Osteoblast (primary cell): ENCODE measurements around the gene OR2T27. TPM values are rescaled to one million over a fixed set of nuclear protein-coding genes. Genes with fewer than 3 reads are reported as not detected.
"Not testable (repeated sequence)": the region's sequence is repeated elsewhere in the genome, so short reads cannot be mapped to it uniquely, and the experiment has no call there.

Experiments
- DNase-seq: peaks from one replicate; pipeline ENCODE4 v3.0.0; 2011; ENCODE audit warnings: low spot score, mixed read lengths; ENCODE audit not compliant: insufficient read length; ENCODE audit errors: missing footprints
- H2AFZ ChIP-seq: 2 replicates; pipeline ENCODE4 v1.6.0; 2011; ENCODE audit warnings: mild to moderate bottlenecking, low read length
- H3K27ac ChIP-seq: 2 replicates; pipeline ENCODE4 v1.5.1; 2011; ENCODE audit warnings: mild to moderate bottlenecking, low read depth, low read length, moderate library complexity
- H3K27me3 ChIP-seq: 2 replicates; pipeline ENCODE4 v1.6.0; 2012; ENCODE audit warnings: mild to moderate bottlenecking, control low read depth, inconsistent platforms, low read length, moderate library complexity; ENCODE audit not compliant: insufficient read depth
- H3K36me3 ChIP-seq: 2 replicates; pipeline ENCODE4 v1.5.1; 2011; ENCODE audit warnings: mild to moderate bottlenecking, low read length, control low read depth, moderate library complexity; ENCODE audit not compliant: insufficient read depth
- H3K4me1 ChIP-seq: 2 replicates; pipeline ENCODE4 v1.5.1; 2011; ENCODE audit warnings: mild to moderate bottlenecking, low read length, control low read depth, moderate library complexity; ENCODE audit not compliant: insufficient read depth
- H3K4me2 ChIP-seq: 2 replicates; pipeline ENCODE4 v1.6.0; 2011; ENCODE audit warnings: mild to moderate bottlenecking, low read length; ENCODE audit not compliant: insufficient read depth
- H3K4me3 ChIP-seq: fragments of 200-600 bp; sonication (generic); 3 replicates; pipeline ENCODE4 v1.5.1; 2012; ENCODE audit warnings: mild to moderate bottlenecking, low read length, inconsistent platforms; ENCODE audit not compliant: insufficient read depth
- H3K79me2 ChIP-seq: 2 replicates; pipeline ENCODE4 v1.6.0; 2012; ENCODE audit warnings: mild to moderate bottlenecking, low read length, control low read depth, inconsistent platforms; ENCODE audit not compliant: insufficient read depth
- H3K9me3 ChIP-seq: 2 replicates; pipeline ENCODE4 v1.5.1; 2011; ENCODE audit warnings: low read depth, low read length, control low read depth
- H4K20me1 ChIP-seq: 2 replicates; pipeline ENCODE4 v1.6.0; 2012; ENCODE audit warnings: mild to moderate bottlenecking, low read length, control low read depth; ENCODE audit not compliant: insufficient read depth
- CTCF ChIP-seq: IDR thresholded peaks from 2 replicates; pipeline ENCODE4 v1.5.1; 2011; ENCODE audit warnings: mild to moderate bottlenecking, low read depth, low read length, moderate library complexity; ENCODE audit errors: extremely low read depth
- total RNA-seq: library from RNA; depleted of rRNA; stranded (reverse); fragments of >200 nt; gene quantifications from 2 replicates; pipeline ENCODE4 v1.2.3, GENCODE V29; 2012

OR2T27 gene
- total RNA-seq = not detected in 2 replicates

- DNase-seq, H4K20me1 ChIP-seq, H2AFZ ChIP-seq, H3K36me3 ChIP-seq, H3K27me3 ChIP-seq, H3K9me3 ChIP-seq, H3K79me2 ChIP-seq, H3K27ac ChIP-seq, H3K4me3 ChIP-seq, H3K4me2 ChIP-seq, H3K4me1 ChIP-seq: not testable (repeated sequence)
Observed at GRCh38 chr1:248655354-248655753, at the start of gene OR2T27. Gene OR2T27 (minus strand): TSS chr1:248655528. CDS start chr1:248650884, 4,644 bp downstream.

GRCh38 chr1:248704606-248705005 is 49.3 kb upstream of the OR2T27 start:
- no peaks in the 10 kb centered on the region for H3K79me2 ChIP-seq
- H4K20me1 ChIP-seq = no peaks in the 10 kb centered on the region
- no peak overlapping the region for H3K27ac ChIP-seq
- no peaks in the 10 kb centered on the region for H3K9me3 ChIP-seq
- DNase-seq = no peak
- no peaks in the 10 kb centered on the region for H3K27me3 ChIP-seq
- H3K4me3 ChIP-seq = no peak overlapping the region
- H2AFZ ChIP-seq = no peak overlapping the region
- no peaks in the 10 kb centered on the region for H3K4me1 ChIP-seq
- H3K4me2 ChIP-seq = no peak overlapping the region
- TF ChIP-seq CTCF = no peak
- H3K36me3 ChIP-seq = no peaks in the 10 kb centered on the region

GRCh38 chr1:248703674-248704073 is 48.3 kb upstream of the OR2T27 start:
- Histone ChIP-seq H3K36me3 (no peaks in the 10 kb centered on the region), H3K4me1 (no peaks in the 10 kb centered on the region), H3K9me3 (no peaks in the 10 kb centered on the region), H3K27me3 (no peaks in the 10 kb centered on the region), H3K79me2 (no peaks in the 10 kb centered on the region), H3K27ac (no peak overlapping the region), H4K20me1 (no peaks in the 10 kb centered on the region), H3K4me3 (no peak overlapping the region), H2AFZ (no peak overlapping the region), H3K4me2 (no peak overlapping the region)
- TF ChIP-seq CTCF = no peak
- no peak for DNase-seq

GRCh38 chr1:248702714-248703113 is 47.4 kb upstream of the OR2T27 start, which contains the start of gene OR14I1:
Gene OR14I1 (minus strand): TSS chr1:248702766.
- TF ChIP-seq CTCF = no peak

More at GRCh38 chr1:248702714-248703113, 47.4 kb upstream of the OR2T27 start, which contains the start of gene OR14I1:
- Histone ChIP-seq H3K79me2 (no peaks in the 10 kb centered on the region), H3K27ac (no peak within 1 kb of the TSS), H3K36me3 (no peaks in the 10 kb centered on the region), H3K9me3 (no peaks in the 10 kb centered on the region), H4K20me1 (no peaks in the 10 kb centered on the region), H2AFZ (no peak within 1 kb of the TSS), H3K4me3 (no peak within 1 kb of the TSS), H3K27me3 (no peaks in the 10 kb centered on the region), H3K4me1 (no peaks in the 10 kb centered on the region), H3K4me2 (no peak within 1 kb of the TSS)
- DNase-seq = no peak
